PFSK-1 (cell line): Measurements from ENCODE around the gene IRX5.

Experiments
- FOXP2 ChIP-seq: optimal IDR thresholded peaks from 2 replicates; pipeline ENCODE3; 2011; ENCODE audit warnings: borderline replicate concordance, control low read depth, inconsistent platforms; ENCODE audit not compliant: insufficient read depth; ENCODE audit errors: extremely low read length, extremely low read depth
- POLR2AphosphoS5 ChIP-seq: IDR thresholded peaks from 2 replicates; pipeline ENCODE4 v1.6.1; 2012; ENCODE audit warnings: low read depth, mild to moderate bottlenecking, control low read depth, low read length, moderate library complexity
- REST ChIP-seq, 2 experiments: IDR thresholded peaks; 2 replicates each; pipeline versions ENCODE4 v1.6.1 to v1.8.0; 2011 to 2012; ENCODE audit warnings: low read depth in 2 of 2, low read length in 2 of 2, control low read depth in 1 of 2, inconsistent platforms in 1 of 2, mild to moderate bottlenecking in 1 of 2, moderate library complexity in 1 of 2; ENCODE audit not compliant: insufficient read depth in 1 of 2
- TAF1 ChIP-seq: IDR thresholded peaks from 2 replicates; pipeline ENCODE4 v1.6.1; 2012; ENCODE audit warnings: low read length, control low read depth, borderline replicate concordance; ENCODE audit not compliant: insufficient read depth

GRCh38 chr16:54939029-54939346 is 8.3 kb downstream of the IRX5 start:
- no peak for TF ChIP-seq POLR2AphosphoS5
- no peak for TF ChIP-seq REST (IDR thresholded peaks at IDR 0.05; ENCODE audit: insufficient read depth in 1 of 2, low read depth in 2 of 2, low read length in 2 of 2)
- TF ChIP-seq TAF1, result no peak
- TF ChIP-seq FOXP2, result no peak
